Endothelial cell of umbilical vein (primary cell): ENCODE measurements around the gene ATXN1. TPM values are rescaled to one million over a fixed set of nuclear protein-coding genes. Genes with fewer than 3 reads are reported as not detected.

Experiments
- BruUV-seq: library from RNA; stranded (reverse); fragments of 400-500 nt; replicated peaks from 2 replicates; lab custom pipeline; 2021; lab: Mats Ljungman, UMichigan
- CTCF ChIA-PET: fragments of 300-600, 350-600 bp; sonication (Branson Sonifier 250); formaldehyde crosslinking; loops from one replicate; lab custom pipeline; 2021; ENCODE audit warnings: antibody characterized with exemption, inconsistent platforms; lab: Charles Lee
- POLR2A ChIA-PET: fragments of 300-600, 350-600 bp; sonication (Branson Sonifier 250); formaldehyde crosslinking; loops from one replicate; lab custom pipeline; 2021; ENCODE audit warnings: antibody characterized with exemption, inconsistent platforms; lab: Charles Lee
- DNase-seq: peaks from one replicate; pipeline ENCODE4 v3.0.0-alpha.2; 2011; ENCODE audit warnings: low read depth, low spot score
- FAIRE-seq: peaks from 2 replicates; lab custom pipeline; 2011; peaks lifted over from hg19 to GRCh38; lab: Jason Lieb, UNC
- H2AFZ ChIP-seq: 2 replicates; pipeline ENCODE4 v1.6.0; 2012; ENCODE audit warnings: low read depth, low read length, control low read depth, inconsistent platforms
- H3K27ac ChIP-seq: 2 replicates; pipeline ENCODE4 v1.5.1; 2011; ENCODE audit warnings: low read depth, mild to moderate bottlenecking, control low read depth, low read length, moderate library complexity; ENCODE audit not compliant: insufficient read depth
- H3K27me3 ChIP-seq, 2 experiments: 2 replicates each; pipeline versions ENCODE4 v1.6.0 to v1.6.1; 2011; ENCODE audit warnings: low read length in 2 of 2, mixed read lengths in 1 of 2; ENCODE audit not compliant: control insufficient read depth in 2 of 2, insufficient read depth in 2 of 2
- H3K36me3 ChIP-seq, 2 experiments: 2 replicates in 1 of 2; 3 replicates in 1 of 2; pipeline ENCODE4 v1.5.1; 2011; ENCODE audit warnings: low read length in 2 of 2, mild to moderate bottlenecking in 1 of 2, moderate library complexity in 1 of 2; ENCODE audit not compliant: control insufficient read depth in 2 of 2, insufficient read depth in 2 of 2; ENCODE audit errors: extremely low read depth in 1 of 2
- H3K4me1 ChIP-seq: 3 replicates; pipeline ENCODE4 v1.5.1; 2011; ENCODE audit warnings: mild to moderate bottlenecking, low read length; ENCODE audit not compliant: control insufficient read depth, insufficient read depth; ENCODE audit errors: extremely low read depth
- H3K4me2 ChIP-seq: 2 replicates; pipeline ENCODE4 v1.6.1; 2011; ENCODE audit warnings: low read length, control low read depth, mixed read lengths; ENCODE audit not compliant: insufficient read depth
- H3K4me3 ChIP-seq, 3 experiments: fragments of 200-600 bp in 1 of 3; sonication (generic), shearing (Covaris generic) in 1 of 3; replicated peaks in 1 of 3; 2 replicates each; pipeline ENCODE4 v1.5.1; 2011 to 2016; ENCODE audit warnings: control low read depth in 3 of 3, low read length in 3 of 3, mild to moderate bottlenecking in 2 of 3, inconsistent platforms in 1 of 3, low read depth in 1 of 3, moderate library complexity in 1 of 3; ENCODE audit not compliant: insufficient read depth in 1 of 3
- H3K79me2 ChIP-seq: 2 replicates; pipeline ENCODE4 v1.6.0; 2012; ENCODE audit warnings: low read length, inconsistent platforms; ENCODE audit not compliant: control insufficient read depth, insufficient read depth
- H3K9ac ChIP-seq: replicated peaks from 2 replicates; pipeline ENCODE3; 2011; ENCODE audit warnings: low read length, control low read depth; ENCODE audit not compliant: insufficient read depth; ENCODE audit errors: extremely low read depth
- H3K9me1 ChIP-seq: replicated peaks from 3 replicates; pipeline ENCODE4 v1.6.0; 2011; ENCODE audit warnings: mild to moderate bottlenecking, low read length; ENCODE audit not compliant: control insufficient read depth, insufficient read depth; ENCODE audit errors: extremely low read depth
- H3K9me3 ChIP-seq: replicated peaks from 2 replicates; pipeline ENCODE4 v1.5.1; 2012; ENCODE audit warnings: low read length, inconsistent platforms; ENCODE audit not compliant: control insufficient read depth, insufficient read depth
- H4K20me1 ChIP-seq: replicated peaks from 2 replicates; pipeline ENCODE3; 2011; ENCODE audit warnings: mild to moderate bottlenecking, low read length; ENCODE audit not compliant: control insufficient read depth, insufficient read depth; ENCODE audit errors: extremely low read depth
- CTCF ChIP-seq, 2 donors: IDR thresholded peaks; 1 replicate in 1 of 2; 2 replicates in 1 of 2; pipeline ENCODE4 v1.5.1; 2011; ENCODE audit warnings: low read length in 2 of 2, mild to moderate bottlenecking in 2 of 2, moderate library complexity in 2 of 2, control low read depth in 1 of 2, inconsistent platforms in 1 of 2, low read depth in 1 of 2; ENCODE audit not compliant: insufficient read depth in 1 of 2; ENCODE audit errors: extremely low read depth in 1 of 2
- EZH2 ChIP-seq: IDR thresholded peaks from 2 replicates; pipeline ENCODE4 v1.6.1; 2012; ENCODE audit warnings: borderline replicate concordance, low read depth, mild to moderate bottlenecking, moderate library complexity, low read length, inconsistent platforms; ENCODE audit not compliant: severe bottlenecking
- FOS ChIP-seq: IDR thresholded peaks from 2 replicates; pipeline ENCODE4 v1.6.1; 2011; ENCODE audit warnings: mild to moderate bottlenecking, low read length, moderate library complexity, borderline replicate concordance; ENCODE audit not compliant: insufficient read depth
- GATA2 ChIP-seq: IDR thresholded peaks from 2 replicates; pipeline ENCODE4 v1.7.0; 2011; ENCODE audit warnings: low read depth, mild to moderate bottlenecking, moderate library complexity, mixed read lengths, low read length; ENCODE audit not compliant: insufficient read length, insufficient read depth
- JUN ChIP-seq: IDR thresholded peaks from 2 replicates; pipeline ENCODE4 v1.6.1; 2011; ENCODE audit warnings: borderline replicate concordance, low read depth; ENCODE audit not compliant: insufficient read length, insufficient read depth
- MYC ChIP-seq: IDR thresholded peaks from one replicate; pipeline ENCODE4 v1.6.1; 2011; ENCODE audit warnings: mild to moderate bottlenecking, low read depth, low read length
- POLR2A ChIP-seq: IDR thresholded peaks from 2 replicates; pipeline ENCODE4 v1.6.1; 2012; ENCODE audit warnings: low read depth, mild to moderate bottlenecking, control low read depth, low read length
- POLR2AphosphoS5 ChIP-seq: IDR thresholded peaks from 2 replicates; pipeline ENCODE4 v1.6.1; 2012; ENCODE audit warnings: low read depth, mild to moderate bottlenecking, control low read depth, low read length, moderate library complexity; ENCODE audit not compliant: insufficient read depth
- dilution Hi-C: fragments of 300-500 bp; cut with MboI; formaldehyde crosslinking; loops from one replicate; pipeline ENCODE4 v1.15.0; 2019; ENCODE audit warnings: low sequenced_read_pairs; ENCODE audit not compliant: extremely low pct_ligation_motif_present
- intact Hi-C: fragments of 100-400 bp; cut with micrococcal nuclease; formaldehyde crosslinking; loops from one replicate; pipeline ENCODE4 v1.10.0; 2022
- polyA plus RNA-seq, 4 experiments: library from polyadenylated mRNA; depleted of rRNA in 3 of 4; stranded (reverse) in 3 of 4; unstranded in 1 of 4; fragments of >200 nt; gene quantifications; 2 replicates each; pipeline versions ENCODE4 v1.2.1 to v1.2.3, GENCODE V29; 2011 to 2012; ENCODE audit warnings: missing spikeins in 1 of 4
- total RNA-seq: library from RNA; stranded (reverse); gene quantifications from 2 replicates; pipeline ENCODE4 v1.2.3, GENCODE V29; 2021
- TF ChIP-seq, protein P1 (sequence below): IDR thresholded peaks from 2 replicates; pipeline ENCODE4 v1.6.1; 2011; ENCODE audit not compliant: insufficient read depth, insufficient read length

ATXN1 gene
- total and polyA plus RNA-seq, 2 donors (not counting 3 experiments of a cell fraction or from before 2014, with no cell fraction given): 16.4 to 33.0 TPM

DNA sequence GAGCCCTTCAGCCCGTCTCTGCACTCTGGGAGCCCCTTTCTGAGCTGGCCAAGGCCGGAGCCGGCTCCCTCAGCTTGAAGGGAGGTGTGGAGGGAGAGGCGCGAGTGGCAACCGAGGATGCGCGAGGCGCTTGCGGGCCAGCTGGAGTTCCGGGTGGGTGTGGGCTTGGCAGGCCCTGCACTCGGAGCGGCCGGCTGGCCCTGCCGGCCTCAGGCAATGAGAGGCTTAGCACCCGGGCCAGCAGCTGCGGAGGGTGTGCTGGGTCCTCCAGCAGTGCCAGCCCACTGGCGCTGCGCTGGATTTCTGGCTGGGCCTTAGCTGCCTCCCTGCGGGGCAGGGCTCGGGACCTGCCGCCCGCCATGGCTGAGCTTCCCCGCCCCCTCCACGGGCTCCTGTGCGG lies 473.1 kb downstream of the ATXN1 start:
- H3K4me2 ChIP-seq: no peak overlapping the region
- H3K27ac ChIP-seq: no peak overlapping the region
- no peak overlapping the region for H2AFZ ChIP-seq
- no peak overlapping the region for H3K9ac ChIP-seq
- POLR2A ChIA-PET: no interaction called here
- no TSS peak for BruUV-seq
- H3K27me3 ChIP-seq: no peaks in the 10 kb centered on the region
- H3K4me3 ChIP-seq: no peak overlapping the region
- peaks cover 0 to 4% of the 10 kb centered on the region in 2 experiments for H3K36me3 ChIP-seq
- dilution Hi-C loops (no loop called here), intact Hi-C loops (loop anchor here (5.0 kb wide), 1 partner anchor 679 kb away; no protein-coding TSS in a partner anchor)
- DNase-seq: no peak
- CTCF ChIA-PET: interaction anchor here (0.9 to 2.8 kb wide), 5 partner anchors 9 to 798 kb away, joined by 3 to 13 read pairs (median 3); no protein-coding TSS in a partner anchor
- H3K9me3 ChIP-seq: no peaks in the 10 kb centered on the region
- FAIRE-seq: no peak
- H4K20me1 ChIP-seq: no peaks in the 10 kb centered on the region
- no peaks in the 10 kb centered on the region for H3K79me2 ChIP-seq
- H3K4me1 ChIP-seq: peaks cover 2% of the 10 kb centered on the region
- H3K9me1 ChIP-seq: no peaks in the 10 kb centered on the region
- no peak for TF ChIP-seq MYC
- no peak for TF ChIP-seq POLR2A
- TF ChIP-seq POLR2AphosphoS5: no peak
- no peak for TF ChIP-seq FOS
- TF ChIP-seq EZH2: no peak
- TF ChIP-seq, protein P1, sequence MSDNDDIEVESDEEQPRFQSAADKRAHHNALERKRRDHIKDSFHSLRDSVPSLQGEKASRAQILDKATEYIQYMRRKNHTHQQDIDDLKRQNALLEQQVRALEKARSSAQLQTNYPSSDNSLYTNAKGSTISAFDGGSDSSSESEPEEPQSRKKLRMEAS: no peak
- no peak for TF ChIP-seq GATA2
- TF ChIP-seq JUN: no peak
- TF ChIP-seq CTCF (IDR thresholded peaks at IDR 0.05; ENCODE audit: extremely low read depth in 1 of 2, insufficient read depth in 1 of 2, low read depth in 1 of 2, low read length in 2 of 2): no peak
